Esophagus muscularis mucosa (tissue), 3 donors: Measurements from ENCODE around the gene UBE2D3.

ENCODE experiments used
- POLR2AphosphoS5 ChIP-seq, 2 donors: sonication (generic); formaldehyde crosslinking; IDR thresholded peaks; one replicate each; pipeline ENCODE4 v1.6.1; 2017; ENCODE audit warnings: antibody characterized with exemption in 2 of 2
- TF ChIP-seq, protein P1 (sequence below), 3 experiments: fragments of 200-600 bp in 2 of 3; fragments of 450-650 bp in 1 of 3; sonication (generic) in 2 of 3; IDR thresholded peaks; one replicate each; pipeline ENCODE4 v1.5.1; 2017 to 2019; ENCODE audit warnings: antibody characterized with exemption in 3 of 3, mild to moderate bottlenecking in 2 of 3, moderate library complexity in 1 of 3

DNA sequence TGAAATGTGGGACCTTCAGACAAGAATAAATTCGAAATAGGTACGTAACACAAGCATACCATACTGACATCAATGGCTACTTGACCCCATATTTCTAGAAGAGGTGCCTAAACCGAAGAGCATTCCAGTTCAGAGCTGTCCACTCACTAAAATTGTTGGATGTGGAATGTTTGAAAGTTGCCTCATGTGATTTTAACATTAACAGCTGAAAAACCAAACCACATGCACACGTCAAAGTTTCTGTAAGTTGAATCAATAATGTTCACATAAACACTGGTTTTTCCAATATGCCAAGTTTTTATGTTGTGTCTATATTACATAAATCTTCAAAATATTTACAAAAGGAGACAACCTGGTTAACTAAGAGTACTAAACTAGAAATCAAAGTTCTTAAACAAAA, 3.5 kb downstream of the UBE2D3 start:
- TF ChIP-seq, protein P1, sequence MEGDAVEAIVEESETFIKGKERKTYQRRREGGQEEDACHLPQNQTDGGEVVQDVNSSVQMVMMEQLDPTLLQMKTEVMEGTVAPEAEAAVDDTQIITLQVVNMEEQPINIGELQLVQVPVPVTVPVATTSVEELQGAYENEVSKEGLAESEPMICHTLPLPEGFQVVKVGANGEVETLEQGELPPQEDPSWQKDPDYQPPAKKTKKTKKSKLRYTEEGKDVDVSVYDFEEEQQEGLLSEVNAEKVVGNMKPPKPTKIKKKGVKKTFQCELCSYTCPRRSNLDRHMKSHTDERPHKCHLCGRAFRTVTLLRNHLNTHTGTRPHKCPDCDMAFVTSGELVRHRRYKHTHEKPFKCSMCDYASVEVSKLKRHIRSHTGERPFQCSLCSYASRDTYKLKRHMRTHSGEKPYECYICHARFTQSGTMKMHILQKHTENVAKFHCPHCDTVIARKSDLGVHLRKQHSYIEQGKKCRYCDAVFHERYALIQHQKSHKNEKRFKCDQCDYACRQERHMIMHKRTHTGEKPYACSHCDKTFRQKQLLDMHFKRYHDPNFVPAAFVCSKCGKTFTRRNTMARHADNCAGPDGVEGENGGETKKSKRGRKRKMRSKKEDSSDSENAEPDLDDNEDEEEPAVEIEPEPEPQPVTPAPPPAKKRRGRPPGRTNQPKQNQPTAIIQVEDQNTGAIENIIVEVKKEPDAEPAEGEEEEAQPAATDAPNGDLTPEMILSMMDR (IDR thresholded peaks at IDR 0.05), result no peak
- TF ChIP-seq POLR2AphosphoS5 (IDR thresholded peaks at IDR 0.05), result no peak
